ENCODE results near the gene SMG9.

The SMG9 gene

DNA sequence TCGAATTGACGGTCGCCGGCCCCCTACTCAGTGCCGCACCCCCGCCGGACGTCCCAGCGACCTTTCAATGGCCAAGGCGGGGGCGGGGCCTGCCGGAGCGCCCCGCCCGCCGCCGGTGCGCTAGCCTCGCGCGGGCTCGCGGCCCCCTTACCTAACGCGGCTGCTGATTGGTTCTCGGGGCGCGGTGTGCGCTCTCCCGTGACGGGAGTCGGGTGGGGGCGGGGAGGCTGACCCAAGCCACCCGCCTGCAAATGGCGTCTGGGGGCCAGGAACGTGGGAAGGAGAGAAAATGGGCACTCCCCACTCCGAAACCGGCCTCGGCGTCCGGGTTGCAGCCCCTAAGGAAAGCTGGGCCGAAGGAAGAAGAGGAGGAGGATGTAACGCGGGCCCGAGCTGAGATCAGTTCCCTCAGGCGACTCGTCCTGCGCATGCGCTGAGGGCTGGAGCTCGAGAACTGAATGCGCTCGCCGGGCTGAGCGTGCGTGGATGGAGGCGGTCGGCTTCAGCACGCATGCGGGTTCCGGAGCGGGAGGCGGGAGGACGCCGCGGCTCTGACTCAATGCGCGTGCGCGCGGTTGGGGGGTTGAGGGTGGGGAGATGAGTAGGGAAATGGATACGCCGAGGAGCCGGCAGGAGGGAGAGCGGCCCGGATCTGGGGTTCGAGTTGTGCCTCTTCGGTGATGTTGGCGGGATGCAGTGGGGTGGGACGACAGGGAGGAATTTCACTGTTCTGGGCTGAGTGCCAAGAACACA is at the start of gene SMG9:
TSS of gene SMG9 (minus strand) at position 460 of the 753 bp plus-strand sequence. CDS start 4,221 bp downstream, outside the sequence.
- peak; percentile 95 for DNase-seq

GRCh38 chr19:43804432-43804831 is 49.7 kb upstream of the SMG9 start:
- DNase-seq: no peak

- DNase-seq: no peak
Observed at GRCh38 chr19:43802216-43802951, 47.6 kb upstream of the SMG9 start, which contains the start of gene LYPD5. Gene LYPD5, minus strand, starts transcription at chr19:43802447. Its CDS starts 67 bp downstream, at chr19:43802380.

- DNase-seq: no peak
Observed at GRCh38 chr19:43799502-43800142, 44.9 kb upstream of the SMG9 start.

DNA sequence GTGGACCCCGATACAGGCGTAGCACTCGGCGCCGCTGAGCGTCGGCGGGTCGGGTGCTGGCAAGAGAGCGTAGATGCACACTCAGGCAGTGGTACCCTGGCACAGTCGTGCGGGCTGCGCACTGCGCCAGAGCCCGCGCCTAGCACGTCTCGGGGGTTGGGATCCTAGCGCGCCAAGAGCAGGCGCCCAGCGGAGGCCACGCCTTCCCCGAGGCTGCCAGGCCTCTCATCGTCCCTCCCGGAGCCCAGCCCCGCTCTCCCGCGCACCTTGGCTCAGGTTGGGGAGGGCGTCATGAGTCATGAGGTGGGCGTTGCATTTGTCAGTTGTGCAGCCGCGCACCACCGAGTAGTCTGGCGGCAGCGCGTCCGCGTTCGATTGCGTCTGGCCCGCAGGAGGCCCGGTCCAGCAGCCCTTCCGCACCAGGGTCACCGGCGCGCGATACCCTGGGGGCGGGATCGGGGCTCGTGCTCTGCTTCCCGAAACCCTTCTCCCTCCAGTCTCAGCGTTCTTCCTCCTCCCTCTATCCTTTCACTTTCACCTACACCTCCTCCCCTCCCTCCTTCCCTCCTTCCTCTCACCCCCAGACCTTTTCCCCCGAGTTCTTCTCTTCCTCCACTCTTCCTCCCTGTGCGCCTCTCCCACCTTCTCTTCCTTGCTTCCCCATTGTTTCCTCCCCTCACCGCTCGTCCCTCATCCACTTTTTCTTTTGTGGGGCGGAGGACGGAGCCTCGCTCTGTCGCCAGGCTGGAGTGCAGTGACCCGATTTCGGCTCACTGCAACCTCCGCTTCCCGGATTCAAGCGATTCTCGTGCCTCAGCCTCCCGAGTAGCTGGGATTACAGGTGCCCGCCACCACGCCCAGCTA is 44.0 kb upstream of the SMG9 start:
- peak; percentile 76 for DNase-seq

DNA sequence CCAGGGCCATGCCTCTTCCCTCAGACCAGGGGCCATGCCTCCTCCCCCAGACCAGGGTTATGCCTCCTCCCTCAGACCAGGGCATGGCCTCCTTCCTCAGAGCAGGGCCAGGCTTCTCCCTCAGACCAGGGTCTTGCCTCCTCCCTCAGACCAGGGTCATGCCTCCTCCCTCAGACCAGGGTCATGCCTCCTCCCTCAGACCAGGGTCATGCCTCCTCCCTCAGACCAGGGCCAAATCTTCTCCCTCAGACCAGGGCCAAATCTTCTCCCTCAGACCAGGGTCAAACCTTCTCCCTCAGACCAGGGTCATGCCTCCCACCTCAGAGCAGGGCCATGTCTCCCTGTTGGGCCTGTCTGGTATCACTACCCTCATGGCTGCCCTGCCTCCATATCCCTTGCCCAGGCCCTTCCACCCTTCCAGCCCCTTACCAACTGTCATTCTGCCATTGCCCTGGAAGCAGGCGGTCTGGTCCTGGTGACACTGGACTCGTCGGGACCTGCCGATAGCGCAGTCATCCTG is 43.3 kb upstream of the SMG9 start:
- DNase-seq: no peak

GRCh38 chr19:43797556-43797955 is 42.8 kb upstream of the SMG9 start:
- DNase-seq: no peak

GRCh38 chr19:43797118-43797517 is 42.4 kb upstream of the SMG9 start:
- no peak for DNase-seq

DNA sequence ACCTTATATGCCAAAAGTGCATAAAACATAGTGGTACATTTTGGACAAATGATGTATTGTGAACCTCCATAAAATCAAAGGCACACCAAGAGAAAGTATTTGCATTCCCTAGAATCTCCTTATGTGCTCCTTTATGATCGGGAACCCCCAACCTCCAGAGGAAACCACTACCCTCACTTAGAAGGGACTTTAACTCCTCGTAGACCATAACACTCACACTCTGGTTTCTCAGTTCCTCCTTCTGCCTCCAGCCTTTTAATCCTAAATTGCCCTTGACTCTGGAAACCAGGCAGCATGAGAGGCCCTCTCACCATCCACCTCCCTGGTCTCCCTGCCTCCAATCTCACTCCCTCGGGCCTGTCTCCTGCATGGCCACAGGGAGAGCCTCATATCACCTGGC is 35.8 kb upstream of the SMG9 start:
- no peak for DNase-seq

- peak; percentile 22 for DNase-seq
Observed at GRCh38 chr19:43789029-43789428, 34.3 kb upstream of the SMG9 start.

- DNase-seq: no peak
Observed at GRCh38 chr19:43786665-43787064, 31.9 kb upstream of the SMG9 start.

DNA sequence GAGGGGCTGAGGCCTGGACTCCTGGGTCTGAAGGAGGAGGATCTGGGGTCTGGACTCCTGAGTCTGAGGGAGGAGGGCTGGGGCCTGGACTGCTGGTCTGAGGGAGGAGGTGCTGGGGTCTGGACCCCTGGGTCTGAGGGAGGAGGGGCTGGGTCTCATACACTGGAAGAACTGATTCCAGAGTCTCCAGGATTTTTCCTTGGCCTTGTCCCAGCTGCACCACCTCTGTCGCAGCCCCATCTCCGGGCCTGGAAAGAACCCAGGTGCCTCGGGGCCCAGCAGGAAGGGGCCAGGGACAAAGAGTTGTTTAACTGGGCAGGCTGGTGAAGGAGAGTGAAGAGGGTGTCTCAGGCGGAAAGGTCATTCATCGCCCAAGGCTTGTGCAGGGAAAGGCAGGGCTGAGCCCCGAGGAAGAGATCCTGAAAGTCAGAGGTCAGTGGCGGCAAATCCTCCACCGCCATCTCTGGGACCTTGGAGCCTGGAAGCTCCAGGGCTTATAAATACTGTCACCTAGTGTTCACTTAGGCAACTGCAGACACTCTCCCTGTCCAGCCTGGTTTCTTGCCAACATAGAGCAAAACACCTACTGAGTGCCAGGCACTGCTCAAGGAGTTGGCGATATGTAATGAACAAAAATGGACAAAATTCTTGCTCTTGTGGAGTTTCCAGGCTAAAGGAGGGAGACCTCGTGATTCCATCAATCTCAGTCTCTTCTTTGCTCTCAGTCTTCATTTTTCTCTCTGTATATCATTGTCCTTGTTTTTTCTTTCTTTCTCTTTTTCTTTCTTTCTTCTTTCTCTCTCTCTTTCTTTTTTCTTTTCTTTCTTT is 30.4 kb upstream of the SMG9 start:
- DNase-seq: peak; percentile 53

DNA sequence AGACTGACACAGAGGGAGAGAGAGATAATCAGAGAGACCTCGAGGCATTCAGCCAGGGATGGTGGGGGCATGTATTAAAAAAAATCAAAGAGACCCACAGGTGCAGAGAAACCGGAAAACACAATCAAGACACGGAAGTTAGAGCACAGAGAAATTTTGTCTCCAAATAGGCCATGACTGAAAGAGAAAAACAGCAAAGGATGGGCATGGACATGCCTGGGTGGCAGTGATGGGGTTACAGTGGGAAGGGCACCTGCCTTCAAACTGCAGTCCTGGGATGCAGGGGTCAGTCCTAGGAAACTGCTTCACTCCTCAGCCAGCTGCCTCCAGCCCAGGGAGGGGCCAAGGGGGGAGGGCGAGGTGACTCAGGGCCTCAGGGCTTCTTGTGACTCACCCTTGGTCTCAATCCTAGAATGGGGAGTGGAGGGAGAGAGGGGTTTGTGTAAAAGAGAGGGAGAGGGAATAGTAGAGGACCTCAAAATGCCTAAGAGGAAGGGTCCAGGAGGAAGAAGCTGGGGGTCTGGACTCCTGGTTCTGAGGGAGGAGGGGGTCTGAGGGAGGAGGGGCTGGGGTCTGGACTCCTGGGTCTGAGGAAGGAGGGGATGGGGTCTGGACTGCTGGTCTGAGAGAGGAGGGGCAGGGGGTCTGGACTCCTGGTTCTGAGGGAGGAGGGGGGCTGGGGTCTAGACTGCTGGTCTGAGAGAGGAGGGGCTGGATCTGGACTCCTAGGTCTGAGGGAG is 29.6 kb upstream of the SMG9 start:
- peak; percentile 81 for DNase-seq

DNA sequence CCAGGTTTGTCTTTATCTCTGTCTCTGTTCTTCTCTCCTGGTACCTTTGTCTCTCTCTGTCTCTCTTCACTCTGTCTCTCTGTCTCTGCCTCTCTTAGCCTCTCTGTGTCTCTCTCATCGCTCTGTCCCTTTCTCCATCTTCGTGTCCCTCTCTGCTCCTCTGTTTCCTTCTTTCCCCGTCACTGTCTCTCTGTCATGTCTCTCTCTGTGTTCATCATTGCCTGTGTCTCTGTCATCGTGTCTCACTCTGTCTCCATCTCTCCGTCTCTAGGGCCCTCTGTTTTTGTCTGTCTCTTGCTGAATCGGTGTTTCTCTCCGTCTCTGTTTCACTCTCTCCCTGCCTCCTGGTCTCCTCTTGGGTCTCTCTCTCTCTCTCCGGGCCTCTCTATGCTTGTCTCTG is 28.9 kb upstream of the SMG9 start:
- no peak for DNase-seq

DNA sequence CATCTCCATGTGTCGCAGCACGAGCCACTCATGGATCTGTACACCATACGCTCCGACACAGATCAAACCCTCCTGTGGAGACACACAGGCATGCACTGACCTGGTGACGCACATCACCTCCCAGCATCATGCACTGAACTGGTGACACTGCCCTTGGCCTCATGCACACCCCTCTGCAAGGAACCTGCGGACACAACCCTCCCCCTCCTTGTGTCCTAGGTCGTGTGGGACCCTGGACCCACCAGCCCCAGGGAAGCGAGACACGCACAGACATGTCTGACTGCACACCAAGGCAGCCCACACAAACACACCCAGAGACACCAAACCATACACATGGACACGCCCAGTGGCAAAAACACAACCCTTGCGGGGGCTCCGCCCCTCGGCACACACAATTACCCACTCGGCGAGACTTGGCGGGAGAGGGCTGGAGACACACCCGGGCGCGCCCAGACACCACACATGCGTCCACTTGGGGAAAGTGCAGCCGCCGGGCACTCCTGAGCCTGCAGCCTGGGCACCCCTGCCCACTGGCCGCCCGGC is 28.0 kb upstream of the SMG9 start:
- DNase-seq: no peak

DNA sequence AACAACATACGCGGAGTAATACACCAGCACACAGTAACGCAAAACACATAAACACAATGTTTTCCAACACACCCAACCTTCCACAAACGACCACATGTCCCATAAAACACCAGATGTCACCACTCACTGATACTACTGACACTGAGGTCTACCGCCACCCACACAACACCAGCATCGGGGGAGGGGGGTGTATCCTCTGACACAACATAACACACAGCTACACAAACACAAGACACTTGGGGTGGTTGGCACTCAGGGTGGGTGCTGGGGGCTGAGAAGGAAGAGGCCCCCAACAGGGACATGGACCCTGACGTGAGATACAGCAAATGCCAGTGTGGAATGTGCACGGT is 27.5 kb upstream of the SMG9 start:
- no peak for DNase-seq

GRCh38 chr19:43781630-43782310 is 27.0 kb upstream of the SMG9 start:
- DNase-seq: no peak

- DNase-seq: no peak
Observed at GRCh38 chr19:43780706-43781525, 26.2 kb upstream of the SMG9 start, which contains the start of gene KCNN4. Gene KCNN4, minus strand, starts transcription at chr19:43780973. Its CDS starts 112 bp downstream, at chr19:43780861.

DNA sequence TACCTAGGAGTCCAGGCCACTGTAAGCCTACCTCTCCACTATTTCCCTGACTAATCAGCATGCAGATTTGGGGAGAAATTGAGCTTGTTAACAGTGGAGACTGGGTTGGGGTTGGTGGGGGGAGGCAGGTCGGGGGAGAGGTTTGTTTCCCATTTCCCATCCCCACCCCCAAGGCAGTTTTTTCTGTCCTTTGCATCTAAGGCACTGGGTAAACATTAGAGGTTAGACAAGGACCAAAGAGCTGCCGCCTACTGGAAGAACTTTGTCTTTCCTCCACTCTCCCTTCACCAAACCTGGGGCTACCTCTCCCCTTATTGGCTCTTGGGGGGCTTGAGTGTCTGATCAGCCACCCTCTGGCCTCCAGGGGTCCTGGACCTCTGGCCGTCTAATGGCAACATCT is 25.1 kb upstream of the SMG9 start:
- DNase-seq: no peak
